TTC549 (cell line): Measurements from ENCODE around the gene ATF5.

Experiments
- FAIRE-seq: peaks from 2 replicates; lab custom pipeline; 2012; peaks lifted over from hg19 to GRCh38; lab: Jason Lieb, UNC

The ATF5 gene

DNA sequence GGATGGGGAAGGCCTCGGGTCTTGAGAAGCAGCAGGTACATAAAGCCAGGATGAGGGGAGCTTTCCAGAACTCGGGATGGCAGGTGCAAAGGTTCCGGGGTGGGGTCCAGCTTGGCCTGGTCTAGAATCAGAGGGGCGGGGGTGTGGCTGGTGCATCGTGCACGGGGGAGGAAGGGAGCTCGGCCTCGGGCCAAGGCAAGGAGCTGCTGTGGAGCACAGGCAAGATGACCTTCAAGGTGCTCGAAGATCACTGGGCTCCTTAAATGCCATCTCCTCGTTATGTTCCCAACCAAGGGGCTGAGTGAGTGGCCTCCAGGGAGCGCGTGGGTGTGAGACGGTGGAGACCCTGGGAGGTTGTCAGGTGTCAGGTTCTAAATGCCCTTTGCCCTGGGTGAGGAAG, 48.1 kb downstream of the ATF5 start:
- FAIRE-seq, result no peak

DNA sequence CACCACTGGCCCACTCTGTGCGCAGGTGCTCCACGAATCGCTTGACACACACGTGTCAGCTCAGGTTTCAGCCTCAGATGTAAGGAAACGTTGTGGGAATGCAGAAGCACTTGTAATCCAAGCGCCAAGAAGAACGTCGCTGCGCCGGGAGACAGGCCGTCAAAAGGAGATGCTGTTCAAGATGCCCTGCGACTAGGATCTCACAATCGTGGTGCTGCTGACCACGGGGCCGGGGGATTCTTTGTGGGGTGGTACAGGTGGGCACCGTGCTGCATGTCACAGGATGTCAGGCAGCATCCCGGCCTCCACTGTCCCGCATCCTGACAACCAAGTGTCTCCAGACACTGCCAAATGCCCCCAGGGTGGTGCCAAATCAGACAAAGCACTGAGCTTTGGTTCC, 48.9 kb downstream of the ATF5 start:
- no peak for FAIRE-seq

DNA sequence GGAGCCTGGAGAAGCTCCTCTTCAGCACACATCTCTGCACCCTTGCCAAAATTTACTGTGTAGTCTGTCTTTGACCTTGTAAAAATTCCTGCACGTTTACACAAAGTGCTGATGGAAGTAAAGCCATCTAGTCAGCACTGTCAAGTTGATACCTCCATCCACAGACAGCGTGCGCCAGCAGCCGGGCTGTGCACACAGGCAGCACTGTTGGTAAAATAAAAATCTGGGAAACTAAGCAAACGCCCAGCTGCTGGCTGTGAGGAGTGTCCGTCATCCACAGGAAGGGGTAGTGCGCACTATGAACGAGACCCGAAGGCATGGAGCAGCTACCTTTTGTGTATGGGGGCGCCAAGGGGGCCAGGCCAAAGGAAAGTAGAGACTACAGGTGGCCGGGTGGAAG, 49.3 kb downstream of the ATF5 start:
- FAIRE-seq, result no peak

DNA sequence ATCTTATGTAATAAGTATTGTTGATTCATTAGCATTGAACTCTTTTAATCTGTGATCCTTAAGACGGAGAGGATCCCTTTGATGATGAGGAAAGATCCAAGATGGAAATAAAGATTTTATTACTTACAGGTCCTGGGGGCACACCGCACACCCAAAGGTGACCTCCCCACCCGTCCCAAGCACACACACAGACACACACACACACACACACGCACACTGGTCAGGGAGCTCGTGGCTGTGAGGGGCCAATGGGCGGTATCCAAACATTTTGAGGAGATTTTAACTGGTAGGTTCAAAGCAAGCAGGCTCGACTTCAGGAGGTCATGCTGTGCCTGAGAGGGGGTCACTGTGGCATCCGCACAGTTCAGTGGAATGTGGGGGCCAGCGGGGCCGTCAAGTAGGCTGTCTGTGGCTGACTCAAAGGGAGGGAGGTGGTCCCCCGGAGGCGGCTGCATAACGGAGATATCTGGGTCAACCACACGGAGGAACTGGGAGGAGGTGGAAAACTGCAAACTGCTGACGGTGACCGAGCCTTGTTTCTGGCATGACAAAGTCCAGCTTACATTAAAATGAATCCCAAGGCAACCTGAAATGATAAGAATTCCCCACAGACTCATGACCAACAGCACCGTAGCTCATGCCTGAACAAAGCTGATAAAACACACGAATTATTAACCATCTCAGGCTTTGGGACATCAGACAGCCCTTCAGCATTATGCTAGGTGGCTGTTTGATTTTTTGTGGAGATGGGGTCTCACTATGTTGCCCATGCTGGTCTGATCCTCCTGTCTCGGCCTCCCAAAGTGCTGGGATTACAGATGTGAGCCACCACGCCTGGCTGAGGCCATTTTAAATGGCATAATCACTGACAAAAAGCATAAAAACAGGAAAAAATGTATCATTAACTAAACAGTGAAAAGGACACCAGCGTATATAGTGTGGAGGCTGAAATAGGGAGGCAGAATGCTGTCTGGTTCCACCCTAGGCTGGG, 52.9 kb downstream of the ATF5 start:
- FAIRE-seq, result no peak
